Measurements from ENCODE around the gene ILF3. TPM values are rescaled to one million over a fixed set of nuclear protein-coding genes. Genes with fewer than 3 reads are reported as not detected.
A peak's percentile ranks its signal among the peaks of the same experiment; 100 is the strongest.

ILF3 gene
- total and polyA plus RNA-seq, 10 of the 15 experiments (the other 5 are each of a cell fraction or from before 2014, with no cell fraction given): 28.1 to 383 (median 176) TPM

DNA sequence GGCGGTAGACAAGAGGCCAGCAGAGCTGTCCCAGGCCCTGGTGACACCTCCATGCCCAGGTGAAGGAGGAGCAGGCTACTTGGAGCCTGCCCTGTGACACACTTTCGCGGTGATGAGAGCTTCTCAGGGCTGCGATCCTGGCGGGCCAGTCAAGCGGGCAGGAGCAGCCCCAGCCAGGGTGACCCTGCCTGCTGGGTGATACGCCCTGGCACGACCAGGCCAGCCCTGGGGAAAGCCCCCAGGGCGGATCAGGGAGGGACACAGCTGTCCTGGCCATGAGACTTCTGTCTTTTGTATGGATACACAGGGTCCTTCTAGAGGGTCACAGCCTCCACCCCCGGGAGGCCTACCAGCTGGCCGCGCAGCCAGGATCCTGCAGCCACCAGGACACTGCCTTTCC lies 76.8 kb downstream of the ILF3 start:
- H3K9ac ChIP-seq (ENCODE audit: control insufficient read depth, insufficient read depth, low read length): peak overlapping the region; percentile 35; the same call in 1 of the 2 replicates

More for the DNA sequence above, 76.8 kb downstream of the ILF3 start:
- FAIRE-seq (no peak), DNase-seq (ENCODE audit: low read depth, low spot score) (no peak), ATAC-seq (peak; percentile 62)
- Histone ChIP-seq H3K4me1 (ENCODE audit: control insufficient read depth, insufficient read depth, low read length) (peaks cover 20% of the 10 kb centered on the region), H3K27ac (ENCODE audit: control insufficient read depth, insufficient read depth) (peak overlapping the region; percentile 64), H3K79me2 (ENCODE audit: control insufficient read depth, insufficient read depth, low read length) (peaks cover 71% of the 10 kb centered on the region), H3K4me2 (ENCODE audit: control insufficient read depth, insufficient read depth) (peak overlapping the region; percentile 59), H2AFZ (ENCODE audit: control insufficient read depth, low read depth, low read length) (no peak overlapping the region), H4K20me1 (ENCODE audit: control insufficient read depth, insufficient read depth) (peaks cover 5% of the 10 kb centered on the region; the same call in 1 of the 2 replicates), H3K27me3 (replicated peaks in 1 of 2; ENCODE audit: control insufficient read depth in 2 of 2, insufficient read depth in 2 of 2, low read length in 1 of 2) (no peaks in the 10 kb centered on the region), H3K4me3 (peak overlapping the region; percentile 0; the same call in 1 of the 2 replicates), H3K36me3 (ENCODE audit: control insufficient read depth in 2 of 2, insufficient read depth in 2 of 2, low read length in 1 of 2) (peaks cover 4 to 10% of the 10 kb centered on the region in 2 experiments; a peak in 3 of 4 replicates), H3K9me3 (replicated peaks; ENCODE audit: control insufficient read depth, insufficient read depth, low read length) (no peaks in the 10 kb centered on the region; the same call in 2 of the 3 replicates)
- SMC1A ChIA-PET (ENCODE audit: uncharacterized antibody, unreplicated experiment): interaction anchor here (0.8 to 2.6 kb wide), 3 partner anchors 14 to 133 kb away, joined by 3 to 10 read pairs (median 4); partner anchors contain the start of gene DNM2
- 44% methylated on average over 12 of the region's 12 CpGs for WGBS (ENCODE audit: insufficient coverage, insufficient replicate concordance, low lambda C conversion rate, missing lambda C conversion rate)
- in situ Hi-C loops (cut with MboI) (no loop called here), intact Hi-C loops (cut with micrococcal nuclease; ENCODE audit: unreplicated experiment) (no loop called here)
- no TSS peak for BruUV-seq (replicated peaks)
- POLR2A ChIA-PET: interaction anchor here (0.7 to 1.2 kb wide), 5 partner anchors 12 to 91 kb away, joined by 3 to 13 read pairs (median 5); no protein-coding TSS in a partner anchor
- RAD21 ChIA-PET (ENCODE audit: unreplicated experiment): interaction anchor here (1.1 to 1.9 kb wide), 3 partner anchors 13 to 105 kb away, joined by 4 to 8 read pairs (median 4); partner anchors contain the start of genes DNM2 and TMED1
- TF ChIP-seq, protein P1, sequence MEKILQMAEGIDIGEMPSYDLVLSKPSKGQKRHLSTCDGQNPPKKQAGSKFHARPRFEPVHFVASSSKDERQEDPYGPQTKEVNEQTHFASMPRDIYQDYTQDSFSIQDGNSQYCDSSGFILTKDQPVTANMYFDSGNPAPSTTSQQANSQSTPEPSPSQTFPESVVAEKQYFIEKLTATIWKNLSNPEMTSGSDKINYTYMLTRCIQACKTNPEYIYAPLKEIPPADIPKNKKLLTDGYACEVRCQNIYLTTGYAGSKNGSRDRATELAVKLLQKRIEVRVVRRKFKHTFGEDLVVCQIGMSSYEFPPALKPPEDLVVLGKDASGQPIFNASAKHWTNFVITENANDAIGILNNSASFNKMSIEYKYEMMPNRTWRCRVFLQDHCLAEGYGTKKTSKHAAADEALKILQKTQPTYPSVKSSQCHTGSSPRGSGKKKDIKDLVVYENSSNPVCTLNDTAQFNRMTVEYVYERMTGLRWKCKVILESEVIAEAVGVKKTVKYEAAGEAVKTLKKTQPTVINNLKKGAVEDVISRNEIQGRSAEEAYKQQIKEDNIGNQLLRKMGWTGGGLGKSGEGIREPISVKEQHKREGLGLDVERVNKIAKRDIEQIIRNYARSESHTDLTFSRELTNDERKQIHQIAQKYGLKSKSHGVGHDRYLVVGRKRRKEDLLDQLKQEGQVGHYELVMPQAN (conservative IDR thresholded peaks at IDR 0.05): no peak
- 0 out of 2 replicates have a peak, but pooled peaks have one; percentile 25 for TF ChIP-seq POLR2A (IDR thresholded peaks at IDR 0.05; ENCODE audit: low read depth, low read length)
- CTCF ChIA-PET: interaction anchor here (1.0 to 1.3 kb wide), 3 partner anchors 14 to 133 kb away, joined by 3 to 5 read pairs (median 3); partner anchors contain the start of gene DNM2
